ENCODE measurements around the gene MED17.

GRCh38 chr11:93756748-93757147, 27.3 kb upstream of the MED17 start:
- TF ChIP-seq TCF7 (CRISPR knock-in tag; IDR thresholded peaks at IDR 0.05; ENCODE audit: low read depth) (no peak), ERG (CRISPR knock-in tag; IDR thresholded peaks at IDR 0.05) (no peak), ETV6 (CRISPR knock-in tag; IDR thresholded peaks at IDR 0.05) (no peak), FOXJ3 (CRISPR knock-in tag; IDR thresholded peaks at IDR 0.05; ENCODE audit: borderline replicate concordance) (no peak), NFATC4 (CRISPR knock-in tag; IDR thresholded peaks at IDR 0.05) (no peak), E2F1 (CRISPR knock-in tag; IDR thresholded peaks at IDR 0.05) (no peak), ZNF263 (CRISPR knock-in tag; IDR thresholded peaks at IDR 0.05; ENCODE audit: low read depth) (no peak), CREB1 (CRISPR knock-in tag; IDR thresholded peaks at IDR 0.05) (no peak), CTCF (IDR thresholded peaks at IDR 0.05) (no peak), JUN (CRISPR knock-in tag; IDR thresholded peaks at IDR 0.05) (no peak), MLX (CRISPR knock-in tag; IDR thresholded peaks at IDR 0.05) (no peak), E2F5 (CRISPR knock-in tag; IDR thresholded peaks at IDR 0.05) (no peak), GABPB1 (CRISPR knock-in tag; IDR thresholded peaks at IDR 0.05) (no peak), USF2 (CRISPR knock-in tag; IDR thresholded peaks at IDR 0.05) (no peak)

Measured in WTC11 (cell line).